HG03064 (cell line): ENCODE measurements around the gene RCAN1.
"Not testable (repeated sequence)": the region's sequence is repeated elsewhere in the genome, so short reads cannot be mapped to it uniquely, and the experiment has no call there.

Experiments used
- ATAC-seq: cut with Tn5 transposase; IDR thresholded peaks from one replicate; pipeline ENCODE4 v1.9.1; 2021; ENCODE audit warnings: low read depth; ENCODE audit not compliant: unreplicated experiment

RCAN1 gene

DNA sequence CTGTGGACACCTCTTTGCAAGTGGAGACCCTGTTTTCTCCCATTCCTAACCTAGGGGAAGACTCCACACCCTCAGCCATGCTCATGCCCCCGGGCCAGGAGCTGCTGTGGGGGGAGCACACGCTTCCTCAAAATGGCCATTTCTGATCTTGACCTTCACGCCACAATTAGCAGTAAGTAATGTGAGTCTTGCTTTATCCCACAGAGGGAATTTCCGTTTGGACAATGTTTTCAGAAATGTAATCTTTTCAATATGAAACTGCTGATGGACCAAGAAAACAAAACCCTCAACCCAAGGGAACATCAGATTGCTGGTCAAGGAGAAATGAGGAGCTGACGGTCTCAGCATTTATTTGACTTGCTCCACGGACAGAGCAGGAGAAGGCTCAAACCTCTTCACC is 94.6 kb downstream of the RCAN1 start:
- ATAC-seq: no peak

DNA sequence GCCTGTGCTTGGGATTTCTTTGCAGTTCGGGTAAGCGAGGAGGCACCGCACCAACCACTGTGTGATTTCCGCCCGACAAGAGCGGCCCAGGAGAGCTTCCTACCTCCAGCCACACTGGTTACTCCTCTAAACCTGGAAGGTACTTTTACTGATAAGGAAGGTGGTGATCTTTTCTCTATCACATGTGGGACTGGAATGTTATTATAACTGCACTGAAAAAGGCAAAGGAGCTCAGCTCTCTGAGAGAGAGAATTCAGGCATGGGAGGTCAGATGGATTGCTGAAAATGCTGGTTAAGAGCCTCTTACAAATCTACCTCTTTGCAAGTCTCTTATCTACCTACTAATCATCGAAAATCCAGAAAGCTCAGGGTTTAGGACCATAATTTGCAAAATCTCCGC is 95.2 kb downstream of the RCAN1 start:
- no peak for ATAC-seq

GRCh38 chr21:34519016-34519415 is 95.9 kb downstream of the RCAN1 start:
- ATAC-seq: no peak

DNA sequence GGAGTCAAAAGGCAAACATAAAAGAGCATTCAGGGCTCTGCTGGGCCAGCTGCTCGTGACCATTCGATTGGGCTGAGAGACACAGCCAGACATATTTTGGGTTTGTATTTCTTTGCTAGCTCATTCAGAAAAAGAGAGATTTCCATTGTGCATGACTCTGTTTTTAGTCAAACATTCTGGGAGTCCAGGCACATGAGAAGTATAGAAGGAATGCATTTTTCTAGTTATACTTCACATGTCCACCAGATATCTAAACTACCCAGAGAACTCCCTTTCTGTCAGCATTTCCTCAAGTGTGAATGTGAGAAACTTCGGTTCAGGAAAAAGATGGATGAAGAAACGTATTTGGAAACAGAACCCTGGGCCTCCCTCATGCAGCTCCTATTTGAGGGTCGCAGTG is 96.6 kb downstream of the RCAN1 start:
- ATAC-seq: no peak

DNA sequence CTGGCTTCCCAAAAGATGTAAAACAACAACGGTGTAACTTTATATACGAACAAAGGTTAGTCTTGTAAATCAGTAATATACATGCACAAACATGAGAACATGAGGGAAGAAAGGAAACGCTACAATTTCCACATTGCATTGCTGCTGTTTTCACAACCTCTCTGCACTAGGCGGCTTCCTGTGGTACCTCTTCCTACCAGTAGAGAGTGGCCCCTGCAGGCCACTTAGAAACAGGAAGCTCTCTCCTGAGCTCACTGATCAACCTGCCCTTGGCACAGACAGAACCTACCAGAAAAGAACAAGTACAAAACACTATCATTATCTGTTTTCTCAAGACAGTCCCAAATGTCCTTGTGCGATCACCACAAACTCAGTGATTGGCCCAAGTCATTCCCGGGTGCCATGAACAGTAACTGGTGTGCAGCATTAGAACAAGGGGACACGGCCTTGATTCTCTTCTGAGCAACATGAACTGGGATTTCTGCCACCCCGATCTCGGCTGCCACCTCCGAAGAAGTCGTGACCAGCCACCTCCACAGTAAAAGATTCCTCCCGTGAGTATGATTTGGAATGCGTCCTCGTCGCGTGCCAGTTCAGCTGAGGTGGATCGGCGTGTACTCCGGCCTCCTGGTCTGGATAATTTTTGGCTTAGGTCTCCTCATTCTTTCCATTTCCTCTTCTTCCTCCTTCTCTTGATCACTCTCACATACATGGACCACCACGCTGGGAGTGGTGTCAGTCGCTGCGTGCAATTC is 97.2 kb downstream of the RCAN1 start:
- no peak for ATAC-seq

- ATAC-seq: no peak
Observed at GRCh38 chr21:34517039-34517438, 97.9 kb downstream of the RCAN1 start.

DNA sequence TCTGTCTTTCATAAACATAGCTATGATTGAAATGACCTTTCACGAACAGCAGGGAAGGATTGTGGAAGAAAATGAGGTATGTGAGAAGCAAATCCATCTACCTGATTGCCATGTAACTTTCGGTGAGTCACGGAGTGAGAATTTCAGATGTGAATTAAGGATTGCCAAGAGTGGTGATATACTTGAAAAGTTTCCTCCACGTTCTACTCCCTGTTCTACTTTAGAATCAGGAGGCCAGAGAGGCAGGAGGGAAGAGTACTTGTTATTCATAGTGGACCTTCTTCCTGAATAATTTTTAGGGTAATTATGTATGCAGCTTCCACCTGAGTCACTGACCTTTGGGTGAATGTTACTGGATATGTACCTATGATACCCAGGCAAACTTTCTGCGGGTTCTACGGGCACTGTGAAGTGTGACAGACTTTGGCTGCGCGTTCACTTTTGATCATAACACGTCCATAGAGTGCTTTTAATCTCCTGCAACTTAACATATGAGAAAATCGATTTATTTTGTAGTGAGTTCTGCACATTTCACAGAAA is 100.3 kb downstream of the RCAN1 start:
- no peak for ATAC-seq

DNA sequence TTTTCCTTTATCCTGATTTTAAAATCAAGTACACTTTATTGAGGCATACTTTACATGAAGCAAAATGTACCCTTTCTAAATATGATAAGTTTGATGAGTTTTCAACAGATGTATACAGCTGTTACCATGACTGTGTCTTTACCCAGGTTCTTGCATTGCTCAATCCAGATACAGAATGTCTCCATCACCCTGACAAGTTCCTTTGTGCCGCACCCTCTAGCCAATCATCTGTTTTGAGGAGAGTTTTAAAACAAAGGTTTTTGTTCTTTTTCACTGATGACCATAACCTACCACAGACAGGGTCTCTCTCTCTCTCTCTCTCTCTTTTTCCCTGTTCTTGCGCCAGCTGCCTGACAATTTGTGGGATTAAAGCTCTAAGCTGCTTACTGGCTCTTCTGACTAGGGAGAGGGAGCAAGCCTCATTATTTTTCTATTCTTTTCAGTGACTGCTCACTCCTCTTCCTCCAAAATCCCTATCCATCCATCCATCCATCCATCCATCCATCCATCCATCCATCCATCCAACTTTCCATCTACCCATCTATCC is 101.7 kb downstream of the RCAN1 start:
- ATAC-seq: no peak

GRCh38 chr21:34511787-34512455 is 103.0 kb downstream of the RCAN1 start, which contains the start of gene KCNE1:
KCNE1 (minus strand) TSS chr21:34512210; CDS start chr21:34449634, 62,576 bp downstream.
- no peak for ATAC-seq

DNA sequence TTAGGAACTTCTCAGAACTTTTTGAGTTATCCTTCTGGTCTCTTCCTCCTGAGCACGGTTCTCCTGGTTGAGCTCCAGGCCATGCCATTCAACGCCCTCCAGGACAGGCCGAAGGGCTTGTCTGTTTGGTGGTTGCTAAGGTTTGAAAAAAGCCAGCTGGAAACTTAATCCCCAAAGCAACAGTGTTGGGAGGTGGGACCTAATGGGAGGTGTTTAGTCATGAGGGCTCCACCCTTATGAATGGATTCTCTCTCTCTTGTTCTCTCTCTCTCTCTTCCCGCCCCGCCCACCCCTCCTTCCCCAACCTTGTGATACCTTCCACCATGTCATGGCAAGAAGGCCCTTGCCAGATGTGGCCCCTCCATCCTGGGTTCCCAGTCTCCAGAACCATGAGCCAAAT is 103.7 kb downstream of the RCAN1 start:
- no peak for ATAC-seq

DNA sequence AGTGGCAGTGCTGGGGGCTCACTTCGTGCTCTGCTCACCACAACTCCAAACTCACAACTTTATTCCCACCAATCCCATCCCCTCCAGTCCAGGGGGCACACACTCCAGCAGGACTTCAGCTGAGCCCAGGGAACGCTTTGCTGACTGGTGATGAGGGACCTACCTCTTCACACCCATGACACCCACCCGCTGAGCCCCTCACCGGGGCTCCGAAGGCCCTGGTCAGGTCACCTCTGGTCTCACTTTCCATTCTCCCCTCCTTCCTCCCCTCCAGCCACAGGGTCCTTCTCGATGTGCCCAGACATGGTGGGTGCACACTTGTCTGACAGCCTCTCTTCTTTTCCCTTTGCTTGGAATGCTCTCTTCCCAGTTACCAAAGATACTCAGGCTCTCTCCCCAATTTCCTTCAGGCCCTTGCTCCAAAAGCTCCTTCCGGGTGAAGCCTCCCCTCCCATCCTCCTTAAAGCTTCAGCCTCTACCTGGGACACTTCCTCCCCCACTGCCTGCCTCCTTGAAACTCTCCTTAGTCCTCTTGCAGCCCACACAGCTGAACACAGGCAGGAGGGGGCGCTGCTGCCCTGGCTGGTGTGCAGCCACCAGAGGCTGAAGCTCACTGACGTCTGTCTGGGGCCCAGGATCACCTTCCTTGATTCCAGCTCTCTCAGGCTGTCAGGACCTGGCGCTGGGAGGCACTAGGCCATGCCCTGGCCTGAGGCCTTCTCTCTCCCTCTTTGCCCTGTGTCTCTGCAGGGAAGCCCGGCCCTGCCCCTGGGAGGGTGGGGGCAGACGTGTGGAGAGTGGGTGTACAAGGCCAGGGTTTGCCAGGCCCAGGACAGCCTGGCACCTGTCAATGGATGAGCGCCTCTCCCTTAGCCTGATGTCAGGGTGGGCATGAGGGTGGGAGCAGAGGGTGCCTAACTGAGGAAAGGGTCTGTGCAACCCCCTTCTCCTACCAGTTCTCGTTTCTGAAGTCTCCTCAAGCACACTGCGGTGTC is 104.5 kb downstream of the RCAN1 start:
- no peak for ATAC-seq

GRCh38 chr21:34509151-34509550 is 105.8 kb downstream of the RCAN1 start:
- ATAC-seq: no peak

GRCh38 chr21:34504595-34504994 is 110.3 kb downstream of the RCAN1 start:
- ATAC-seq: no peak

- no peak for ATAC-seq
Observed at GRCh38 chr21:34502480-34503106, 112.3 kb downstream of the RCAN1 start.

GRCh38 chr21:34501716-34502115 is 113.2 kb downstream of the RCAN1 start:
- ATAC-seq: no peak

GRCh38 chr21:34500191-34500590 is 114.7 kb downstream of the RCAN1 start:
- ATAC-seq: no peak

- ATAC-seq: no peak
Observed at GRCh38 chr21:34499116-34499515, 115.8 kb downstream of the RCAN1 start.

GRCh38 chr21:34498623-34499022 is 116.3 kb downstream of the RCAN1 start:
- ATAC-seq: no peak

DNA sequence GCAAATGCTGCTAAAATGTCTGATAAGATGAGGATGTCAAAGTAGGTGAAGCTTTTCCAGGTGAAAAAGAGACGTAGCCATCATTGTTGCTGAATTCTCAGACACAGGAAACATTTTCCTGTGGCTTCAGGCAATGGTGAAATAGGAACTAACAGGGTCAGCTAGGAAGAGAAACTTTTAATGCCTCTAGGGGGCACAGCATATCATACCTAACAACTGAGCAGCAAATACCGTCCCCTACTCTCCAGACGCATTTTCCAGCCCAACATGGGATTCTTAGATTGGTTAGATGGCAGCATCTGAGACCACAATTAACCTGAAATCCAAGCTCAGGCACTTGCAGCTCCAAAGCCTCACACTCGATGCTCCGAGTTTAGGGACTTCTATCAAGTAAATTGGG is 131.1 kb downstream of the RCAN1 start:
- not testable (repeated sequence) for ATAC-seq

DNA sequence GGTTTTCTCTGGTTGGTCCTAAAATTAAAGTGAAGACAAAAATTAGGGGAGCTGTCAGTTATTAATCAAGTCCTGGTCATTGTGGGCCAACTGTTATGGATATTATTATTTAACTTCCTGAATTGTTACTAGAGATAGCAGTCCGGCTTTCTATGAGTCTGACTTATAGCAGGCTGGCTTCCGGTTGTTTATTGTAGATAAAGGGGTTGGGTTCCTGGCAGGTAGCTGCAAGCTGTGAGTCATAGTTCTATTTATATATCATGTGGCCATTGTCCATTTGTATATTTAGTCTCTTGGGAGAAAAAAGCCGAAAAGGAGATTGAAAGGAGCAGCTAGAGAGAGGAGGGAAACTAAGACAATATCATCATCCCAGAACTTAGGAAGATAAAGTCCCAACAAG is 131.5 kb downstream of the RCAN1 start:
- not testable (repeated sequence) for ATAC-seq
